HEK293 (cell line): Measurements from ENCODE around the gene NINJ1.

ENCODE experiments used
- CTCF ChIA-PET: fragments of 350-600 bp; formaldehyde crosslinking; extraction: SDS; loops from one replicate; lab custom pipeline; 2021; ENCODE audit warnings: antibody characterized with exemption; lab: Yijun Ruan, JAX
- POLR2A ChIA-PET: fragments of 300-600 bp; formaldehyde crosslinking; extraction: SDS; loops from one replicate; lab custom pipeline; 2020; ENCODE audit warnings: antibody characterized with exemption, inconsistent platforms; lab: Yijun Ruan, JAX
- H3K27ac ChIP-seq: fragments of 200-500 bp; sonication (Bioruptor generic); 2 replicates; pipeline ENCODE4 v1.5.1; 2014; ENCODE audit warnings: low read depth, low read length, control low read depth, inconsistent platforms; ENCODE audit errors: extremely low read depth
- H3K36me3 ChIP-seq, 2 experiments: fragments of 200-500 bp in 1 of 2; sonication (Bioruptor generic) in 1 of 2; 1 replicate in 1 of 2; 2 replicates in 1 of 2; pipeline ENCODE4 v1.5.1; 2014 to 2017; ENCODE audit warnings: inconsistent platforms in 2 of 2, low read length in 2 of 2; ENCODE audit not compliant: control insufficient read depth in 2 of 2, insufficient read depth in 1 of 2
- H3K4me1 ChIP-seq: fragments of 200-500 bp; sonication (Bioruptor generic); 2 replicates; pipeline ENCODE4 v1.5.1; 2014; ENCODE audit warnings: mild to moderate bottlenecking, low read length, inconsistent platforms; ENCODE audit not compliant: control insufficient read depth, insufficient read depth
- H3K4me3 ChIP-seq: 2 replicates; pipeline ENCODE4 v1.5.1; 2011; ENCODE audit warnings: low read depth, mild to moderate bottlenecking, control low read depth, low read length, moderate library complexity
- H3K9me3 ChIP-seq: fragments of 200-500 bp; sonication (Bioruptor generic); 2 replicates; pipeline ENCODE4 v1.5.1; 2014; ENCODE audit warnings: low read depth, low read length, inconsistent platforms; ENCODE audit not compliant: control insufficient read depth, insufficient read depth
- EGR2 ChIP-seq: fragments of 450-650 bp; formaldehyde crosslinking; IDR thresholded peaks from 2 replicates; pipeline ENCODE4 v1.5.1; 2016; ENCODE audit warnings: low read depth, missing biosample characterization, missing genetic modification characterization
- GLIS2 ChIP-seq: fragments of 450-650 bp; formaldehyde crosslinking; IDR thresholded peaks from 2 replicates; pipeline ENCODE4 v1.5.1; 2016; ENCODE audit warnings: missing biosample characterization, missing genetic modification characterization
- KLF10 ChIP-seq: fragments of 450-650 bp; IDR thresholded peaks from 2 replicates; pipeline ENCODE4 v1.5.1; 2018; ENCODE audit warnings: missing biosample characterization, mild to moderate bottlenecking, missing genetic modification characterization
- KLF9 ChIP-seq: fragments of 450-650 bp; formaldehyde crosslinking; IDR thresholded peaks from 2 replicates; pipeline ENCODE4 v1.5.1; 2016; ENCODE audit warnings: missing biosample characterization, missing genetic modification characterization, low read depth
- OSR2 ChIP-seq: fragments of 450-650 bp; formaldehyde crosslinking; IDR thresholded peaks from 2 replicates; pipeline ENCODE4 v1.5.1; 2016; ENCODE audit warnings: missing biosample characterization, missing genetic modification characterization
- SP3 ChIP-seq: fragments of 450-650 bp; formaldehyde crosslinking; IDR thresholded peaks from 2 replicates; pipeline ENCODE4 v1.5.1; 2016; ENCODE audit warnings: missing biosample characterization, missing genetic modification characterization
- SP7 ChIP-seq: fragments of 450-650 bp; formaldehyde crosslinking; IDR thresholded peaks from 2 replicates; pipeline ENCODE4 v1.5.1; 2016; ENCODE audit warnings: missing biosample characterization, missing genetic modification characterization
- ZBTB1 ChIP-seq: fragments of 450-650 bp; formaldehyde crosslinking; IDR thresholded peaks from 2 replicates; pipeline ENCODE4 v1.5.1; 2016; ENCODE audit warnings: missing biosample characterization, missing genetic modification characterization
- ZBTB10 ChIP-seq: fragments of 450-650 bp; formaldehyde crosslinking; IDR thresholded peaks from 2 replicates; pipeline ENCODE4 v1.5.1; 2016; ENCODE audit warnings: missing biosample characterization, missing genetic modification characterization
- ZBTB26 ChIP-seq: fragments of 450-650 bp; formaldehyde crosslinking; optimal IDR thresholded peaks from 2 replicates; pipeline ENCODE3; 2016; ENCODE audit warnings: missing biosample characterization, mild to moderate bottlenecking, missing genetic modification characterization
- ZIC2 ChIP-seq: fragments of 450-650 bp; formaldehyde crosslinking; IDR thresholded peaks from 2 replicates; pipeline ENCODE4 v1.5.1; 2016; ENCODE audit warnings: missing biosample characterization, missing genetic modification characterization
- ZNF239 ChIP-seq: fragments of 450-650 bp; formaldehyde crosslinking; IDR thresholded peaks from 2 replicates; pipeline ENCODE4 v1.5.1; 2016; ENCODE audit warnings: missing biosample characterization, missing genetic modification characterization
- ZNF266 ChIP-seq: fragments of 450-650 bp; formaldehyde crosslinking; IDR thresholded peaks from 2 replicates; pipeline ENCODE4 v1.5.1; 2016; ENCODE audit warnings: missing biosample characterization, missing genetic modification characterization, low read depth
- ZNF311 ChIP-seq: fragments of 450-650 bp; formaldehyde crosslinking; IDR thresholded peaks from 2 replicates; pipeline ENCODE4 v1.5.1; 2017; ENCODE audit warnings: missing biosample characterization, missing genetic modification characterization, borderline replicate concordance
- ZNF449 ChIP-seq: fragments of 450-650 bp; formaldehyde crosslinking; IDR thresholded peaks from 2 replicates; pipeline ENCODE4 v1.5.1; 2017; ENCODE audit warnings: missing biosample characterization, mild to moderate bottlenecking, missing genetic modification characterization, moderate library complexity
- ZNF561 ChIP-seq: fragments of 450-650 bp; IDR thresholded peaks from 2 replicates; pipeline ENCODE4 v1.5.1; 2018; ENCODE audit warnings: missing biosample characterization, missing genetic modification characterization, borderline replicate concordance
- ZNF610 ChIP-seq: fragments of 450-650 bp; formaldehyde crosslinking; IDR thresholded peaks from 2 replicates; pipeline ENCODE4 v1.5.1; 2016; ENCODE audit warnings: missing biosample characterization, missing genetic modification characterization, borderline replicate concordance
- ZNF701 ChIP-seq: fragments of 450-650 bp; formaldehyde crosslinking; IDR thresholded peaks from 2 replicates; pipeline ENCODE4 v1.5.1; 2016; ENCODE audit warnings: missing biosample characterization, missing genetic modification characterization
- ZNF747 ChIP-seq: fragments of 450-650 bp; formaldehyde crosslinking; IDR thresholded peaks from 2 replicates; pipeline ENCODE4 v1.5.1; 2016; ENCODE audit warnings: missing biosample characterization, missing genetic modification characterization
- ZNF776 ChIP-seq: fragments of 450-650 bp; formaldehyde crosslinking; IDR thresholded peaks from 2 replicates; pipeline ENCODE4 v1.5.0; 2017; ENCODE audit warnings: missing biosample characterization, missing genetic modification characterization, borderline replicate concordance
- ZSCAN16 ChIP-seq: fragments of 450-650 bp; formaldehyde crosslinking; IDR thresholded peaks from 2 replicates; pipeline ENCODE4 v1.5.1; 2016; ENCODE audit warnings: missing biosample characterization, missing genetic modification characterization
- TF ChIP-seq, protein P1 (sequence below): fragments of 450-650 bp; formaldehyde crosslinking; IDR thresholded peaks from 2 replicates; pipeline ENCODE4 v1.5.1; 2016; ENCODE audit warnings: missing biosample characterization, missing genetic modification characterization
- TF ChIP-seq, protein P2 (sequence below): fragments of 450-650 bp; formaldehyde crosslinking; IDR thresholded peaks from 2 replicates; pipeline ENCODE4 v1.5.1; 2016; ENCODE audit warnings: missing biosample characterization, missing genetic modification characterization
- TF ChIP-seq, protein P3 (sequence below): fragments of 450-650 bp; formaldehyde crosslinking; IDR thresholded peaks from 2 replicates; pipeline ENCODE4 v1.5.1; 2016; ENCODE audit warnings: missing biosample characterization, missing genetic modification characterization

Gene NINJ1, protein sequence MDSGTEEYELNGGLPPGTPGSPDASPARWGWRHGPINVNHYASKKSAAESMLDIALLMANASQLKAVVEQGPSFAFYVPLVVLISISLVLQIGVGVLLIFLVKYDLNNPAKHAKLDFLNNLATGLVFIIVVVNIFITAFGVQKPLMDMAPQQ

DNA sequence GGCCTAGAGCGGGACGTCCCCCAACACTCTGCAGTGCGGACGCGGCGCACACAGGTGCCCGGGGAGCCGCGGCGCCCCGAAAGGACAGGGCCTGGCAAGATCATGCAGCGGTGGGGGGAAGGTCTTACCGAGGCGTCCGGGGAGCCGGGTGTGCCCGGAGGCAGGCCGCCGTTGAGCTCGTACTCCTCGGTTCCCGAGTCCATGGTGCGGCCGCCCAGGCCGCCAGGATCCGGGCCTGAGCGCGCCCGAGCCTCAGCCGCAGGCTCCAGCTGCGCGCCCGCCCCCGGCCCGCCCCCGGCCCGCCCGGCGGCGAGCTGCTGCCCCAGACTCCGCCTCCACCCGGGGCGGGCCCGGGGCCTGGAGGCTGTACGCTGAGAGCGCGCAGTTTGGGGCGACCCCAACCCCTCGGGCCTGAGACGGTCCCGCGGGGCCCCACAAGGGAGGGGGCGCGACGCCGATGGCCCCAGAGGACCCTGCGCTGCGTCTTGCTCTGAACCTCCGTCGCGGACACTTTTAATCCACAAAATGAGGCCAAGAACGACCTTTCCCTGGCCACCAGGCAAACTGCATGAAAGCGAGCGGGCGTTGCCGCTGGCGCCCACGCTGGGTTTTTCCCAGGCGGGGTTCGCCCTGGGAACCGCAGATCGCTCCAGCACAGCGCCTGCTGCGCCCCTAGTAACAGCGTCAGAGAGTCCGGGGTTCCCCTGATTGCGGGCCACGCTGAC is at the start of gene NINJ1:
Gene NINJ1 (minus strand): TSS at position 237 of the 725 bp plus-strand sequence. CDS start 34 bp downstream, at position 203.
- peak within 1 kb of the TSS; percentile 76; the same call in 1 of the 2 replicates for H3K27ac ChIP-seq
- H3K36me3 ChIP-seq = peaks cover 0 to 8% of the 10 kb centered on the region in 2 experiments; a peak in 1 of 3 replicates
- no peaks in the 10 kb centered on the region for H3K9me3 ChIP-seq
- H3K4me3 ChIP-seq = peak within 1 kb of the TSS; percentile 80
- ChIA-PET CTCF (interaction anchor here (0.9 to 3.1 kb wide), 4 partner anchors 14 to 27 kb away, joined by 3 to 15 read pairs (median 4); no protein-coding TSS in a partner anchor), POLR2A (interaction anchor here (0.6 to 1.7 kb wide), 12 partner anchors 8 to 432 kb away, joined by 3 to 23 read pairs (median 4); partner anchors contain the start of genes CARD19 and FAM120AOS)
- 0 out of 2 replicates have a peak, but pooled peaks cover 2% of the 10 kb centered on the region for H3K4me1 ChIP-seq
- TF ChIP-seq KLF9 (0 out of 2 replicates have a peak, but pooled peaks have one; percentile 9), ZBTB10 (tag by site-specific recombination) (peak; percentile 4; the same call in 1 of the 2 replicates), OSR2 (no peak), ZSCAN16 (tag by site-specific recombination) (0 out of 2 replicates have a peak, but pooled peaks have one; percentile 1), ZNF701 (tag by site-specific recombination) (no peak), ZBTB1 (tag by site-specific recombination) (no peak), KLF10 (peak; percentile 74; the same call in 1 of the 2 replicates), ZIC2 (tag by site-specific recombination) (peak; percentile 72), ZNF266 (tag by site-specific recombination) (no peak), SP7 (tag by site-specific recombination) (peak; percentile 3; the same call in 1 of the 2 replicates), ZBTB26 (peak; percentile 79), ZNF776 (tag by site-specific recombination) (no peak), ZNF449 (tag by site-specific recombination) (peak; percentile 6; the same call in 1 of the 2 replicates), SP3 (tag by site-specific recombination) (peak; percentile 71), GLIS2 (no peak; the same call in 1 of the 2 replicates), EGR2 (tag by site-specific recombination) (peak; percentile 37), ZNF610 (tag by site-specific recombination) (no peak), ZNF747 (tag by site-specific recombination) (no peak), ZNF561 (tag by site-specific recombination) (0 out of 2 replicates have a peak, but pooled peaks have one; percentile 22), ZNF311 (tag by site-specific recombination) (no peak), ZNF239 (tag by site-specific recombination) (no peak)
- TF ChIP-seq, protein P1, sequence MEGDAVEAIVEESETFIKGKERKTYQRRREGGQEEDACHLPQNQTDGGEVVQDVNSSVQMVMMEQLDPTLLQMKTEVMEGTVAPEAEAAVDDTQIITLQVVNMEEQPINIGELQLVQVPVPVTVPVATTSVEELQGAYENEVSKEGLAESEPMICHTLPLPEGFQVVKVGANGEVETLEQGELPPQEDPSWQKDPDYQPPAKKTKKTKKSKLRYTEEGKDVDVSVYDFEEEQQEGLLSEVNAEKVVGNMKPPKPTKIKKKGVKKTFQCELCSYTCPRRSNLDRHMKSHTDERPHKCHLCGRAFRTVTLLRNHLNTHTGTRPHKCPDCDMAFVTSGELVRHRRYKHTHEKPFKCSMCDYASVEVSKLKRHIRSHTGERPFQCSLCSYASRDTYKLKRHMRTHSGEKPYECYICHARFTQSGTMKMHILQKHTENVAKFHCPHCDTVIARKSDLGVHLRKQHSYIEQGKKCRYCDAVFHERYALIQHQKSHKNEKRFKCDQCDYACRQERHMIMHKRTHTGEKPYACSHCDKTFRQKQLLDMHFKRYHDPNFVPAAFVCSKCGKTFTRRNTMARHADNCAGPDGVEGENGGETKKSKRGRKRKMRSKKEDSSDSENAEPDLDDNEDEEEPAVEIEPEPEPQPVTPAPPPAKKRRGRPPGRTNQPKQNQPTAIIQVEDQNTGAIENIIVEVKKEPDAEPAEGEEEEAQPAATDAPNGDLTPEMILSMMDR (tag by site-specific recombination) = peak; percentile 10; the same call in 1 of the 2 replicates
- TF ChIP-seq, protein P2, sequence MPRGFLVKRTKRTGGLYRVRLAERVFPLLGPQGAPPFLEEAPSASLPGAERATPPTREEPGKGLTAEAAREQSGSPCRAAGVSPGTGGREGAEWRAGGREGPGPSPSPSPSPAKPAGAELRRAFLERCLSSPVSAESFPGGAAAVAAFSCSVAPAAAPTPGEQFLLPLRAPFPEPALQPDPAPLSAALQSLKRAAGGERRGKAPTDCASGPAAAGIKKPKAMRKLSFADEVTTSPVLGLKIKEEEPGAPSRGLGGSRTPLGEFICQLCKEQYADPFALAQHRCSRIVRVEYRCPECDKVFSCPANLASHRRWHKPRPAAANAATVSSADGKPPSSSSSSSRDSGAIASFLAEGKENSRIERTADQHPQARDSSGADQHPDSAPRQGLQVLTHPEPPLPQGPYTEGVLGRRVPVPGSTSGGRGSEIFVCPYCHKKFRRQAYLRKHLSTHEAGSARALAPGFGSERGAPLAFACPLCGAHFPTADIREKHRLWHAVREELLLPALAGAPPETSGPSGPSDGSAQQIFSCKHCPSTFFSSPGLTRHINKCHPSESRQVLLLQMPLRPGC (tag by site-specific recombination) = 0 out of 2 replicates have a peak, but pooled peaks have one; percentile 14
- TF ChIP-seq, protein P3, sequence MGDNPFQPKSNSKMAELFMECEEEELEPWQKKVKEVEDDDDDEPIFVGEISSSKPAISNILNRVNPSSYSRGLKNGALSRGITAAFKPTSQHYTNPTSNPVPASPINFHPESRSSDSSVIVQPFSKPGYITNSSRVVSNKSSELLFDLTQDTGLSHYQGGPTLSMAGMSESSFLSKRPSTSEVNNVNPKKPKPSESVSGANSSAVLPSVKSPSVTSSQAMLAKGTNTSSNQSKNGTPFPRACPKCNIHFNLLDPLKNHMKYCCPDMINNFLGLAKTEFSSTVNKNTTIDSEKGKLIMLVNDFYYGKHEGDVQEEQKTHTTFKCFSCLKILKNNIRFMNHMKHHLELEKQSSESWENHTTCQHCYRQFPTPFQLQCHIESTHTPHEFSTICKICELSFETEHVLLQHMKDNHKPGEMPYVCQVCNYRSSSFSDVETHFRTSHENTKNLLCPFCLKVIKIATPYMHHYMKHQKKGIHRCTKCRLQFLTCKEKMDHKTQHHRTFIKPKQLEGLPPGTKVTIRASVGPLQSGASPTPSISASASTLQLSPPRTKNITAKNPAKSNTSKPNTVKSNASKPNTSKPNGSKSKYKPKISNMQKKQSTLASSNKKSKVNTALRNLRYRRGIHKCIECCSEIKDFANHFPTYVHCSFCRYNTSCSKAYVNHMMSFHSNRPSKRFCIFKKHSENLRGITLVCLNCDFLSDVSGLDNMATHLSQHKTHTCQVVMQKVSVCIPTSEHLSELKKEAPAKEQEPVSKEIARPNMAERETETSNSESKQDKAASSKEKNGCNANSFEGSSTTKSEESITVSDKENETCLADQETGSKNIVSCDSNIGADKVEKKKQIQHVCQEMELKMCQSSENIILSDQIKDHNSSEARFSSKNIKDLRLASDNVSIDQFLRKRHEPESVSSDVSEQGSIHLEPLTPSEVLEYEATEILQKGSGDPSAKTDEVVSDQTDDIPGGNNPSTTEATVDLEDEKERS (tag by site-specific recombination) = no peak
